Fibroblast of lung (primary cell): Measurements from ENCODE around the gene IARS2. TPM values are rescaled to one million over a fixed set of nuclear protein-coding genes. Genes with fewer than 3 reads are reported as not detected.
"Not testable (repeated sequence)": the region's sequence is repeated elsewhere in the genome, so short reads cannot be mapped to it uniquely, and the experiment has no call there.

ENCODE experiments used
- DNase-seq, 2 donors: peaks; one replicate each; pipeline versions ENCODE4 v3.0.0 to v3.0.0-alpha.2; 2010; ENCODE audit warnings: low read depth in 2 of 2
- H2AFZ ChIP-seq: 2 replicates; pipeline ENCODE4 v1.5.1; 2012; ENCODE audit warnings: low read length, control low read depth, inconsistent platforms
- H3K27ac ChIP-seq: 2 replicates; pipeline ENCODE4 v1.5.1; 2011; ENCODE audit warnings: low read length, control low read depth; ENCODE audit not compliant: insufficient read depth
- H3K27me3 ChIP-seq: 2 replicates; pipeline ENCODE4 v1.5.1; 2011; ENCODE audit warnings: mild to moderate bottlenecking, low read length; ENCODE audit not compliant: control insufficient read depth, insufficient read depth
- H3K36me3 ChIP-seq: 2 replicates; pipeline ENCODE4 v1.5.1; 2011; ENCODE audit warnings: low read length; ENCODE audit not compliant: control insufficient read depth, insufficient read depth
- H3K4me1 ChIP-seq: 2 replicates; pipeline ENCODE4 v1.5.1; 2011; ENCODE audit warnings: low read length; ENCODE audit not compliant: control insufficient read depth, insufficient read depth; ENCODE audit errors: extremely low read depth
- H3K4me2 ChIP-seq: 2 replicates; pipeline ENCODE4 v1.5.1; 2011; ENCODE audit warnings: low read length, control low read depth; ENCODE audit not compliant: insufficient read depth; ENCODE audit errors: extremely low read depth
- H3K4me3 ChIP-seq, 4 experiments: fragments of 200-600 bp in 1 of 4; sonication (generic) in 1 of 4; replicated peaks in 1 of 4; 2 replicates each; pipeline ENCODE4 v1.5.1; 2011 to 2016; ENCODE audit warnings: low read length in 4 of 4, low read depth in 3 of 4, mild to moderate bottlenecking in 3 of 4, control low read depth in 2 of 4, inconsistent platforms in 1 of 4, mixed read lengths in 1 of 4; ENCODE audit not compliant: insufficient read depth in 1 of 4; ENCODE audit errors: control extremely low read depth in 1 of 4
- H3K79me2 ChIP-seq: 2 replicates; pipeline ENCODE4 v1.5.1; 2012; ENCODE audit warnings: mild to moderate bottlenecking, low read length, inconsistent platforms; ENCODE audit not compliant: control insufficient read depth, insufficient read depth
- H3K9ac ChIP-seq: 2 replicates; pipeline ENCODE4 v1.5.1; 2011; ENCODE audit warnings: mild to moderate bottlenecking, low read length, control low read depth; ENCODE audit not compliant: insufficient read depth
- H3K9me3 ChIP-seq: 2 replicates; pipeline ENCODE4 v1.5.1; 2012; ENCODE audit warnings: low read depth, low read length; ENCODE audit not compliant: control insufficient read depth, insufficient read depth
- H4K20me1 ChIP-seq: 2 replicates; pipeline ENCODE4 v1.5.1; 2011; ENCODE audit warnings: low read length; ENCODE audit not compliant: control insufficient read depth, insufficient read depth; ENCODE audit errors: extremely low read depth
- CTCF ChIP-seq, 2 donors: IDR thresholded peaks in 1 of 2; conservative IDR thresholded peaks in 1 of 2; 1 replicate in 1 of 2; 2 replicates in 1 of 2; pipeline ENCODE4 v1.5.1; 2011 to 2012; ENCODE audit warnings: low read length in 2 of 2, control low read depth in 1 of 2, inconsistent platforms in 1 of 2, low read depth in 1 of 2, mild to moderate bottlenecking in 1 of 2
- EZH2 ChIP-seq: IDR thresholded peaks from 2 replicates; pipeline ENCODE4 v1.5.1; 2012; ENCODE audit warnings: low read length, control low read depth, mild to moderate bottlenecking; ENCODE audit errors: missing control alignments
- polyA plus RNA-seq, 2 donors: library from polyadenylated mRNA; depleted of rRNA in 1 of 2; stranded (reverse) in 1 of 2; unstranded in 1 of 2; fragments of >200 nt; gene quantifications; 2 replicates each; pipeline ENCODE4 v1.2.1, GENCODE V29; 2011 to 2012; ENCODE audit warnings: missing spikeins in 1 of 2
- total RNA-seq: library from RNA; depleted of rRNA; stranded (reverse); fragments of >200 nt; gene quantifications from 2 replicates; pipeline ENCODE4 v1.2.1, GENCODE V29; 2014

IARS2 gene
- total and polyA plus RNA-seq, 2 donors (not counting 1 experiment from before 2014, with no cell fraction given): 34.1 to 99.1 TPM

- no peaks in the 10 kb centered on the region for H3K27me3 ChIP-seq
- H3K27ac ChIP-seq: no peak overlapping the region
- no peaks in the 10 kb centered on the region for H3K9me3 ChIP-seq
- H3K36me3 ChIP-seq: no peaks in the 10 kb centered on the region
- H3K4me3 ChIP-seq: no peak overlapping the region
- DNase-seq: peak in 1 of 2 donors; percentile 13
- H3K9ac ChIP-seq: no peak overlapping the region
- no peaks in the 10 kb centered on the region for H3K79me2 ChIP-seq
- H3K4me1 ChIP-seq: no peaks in the 10 kb centered on the region
- no peaks in the 10 kb centered on the region for H4K20me1 ChIP-seq
- no peak for TF ChIP-seq CTCF (conservative IDR thresholded peaks at IDR 0.05 in 1 of 2, IDR thresholded peaks at IDR 0.05 in 1 of 2; ENCODE audit: low read depth in 1 of 2, low read length in 2 of 2)
- no peak for TF ChIP-seq EZH2
- no peak overlapping the region for H3K4me2 ChIP-seq
- H2AFZ ChIP-seq: no peak overlapping the region
Measured at GRCh38 chr1:220076861-220077762, 16.8 kb upstream of the IARS2 start.

- Histone ChIP-seq H2AFZ (no peak overlapping the region), H3K9me3 (no peaks in the 10 kb centered on the region), H3K4me3 (no peak overlapping the region), H3K27me3 (no peaks in the 10 kb centered on the region), H4K20me1 (no peaks in the 10 kb centered on the region), H3K4me2 (no peak overlapping the region), H3K79me2 (no peaks in the 10 kb centered on the region), H3K4me1 (no peaks in the 10 kb centered on the region), H3K9ac (no peak overlapping the region), H3K36me3 (no peaks in the 10 kb centered on the region), H3K27ac (no peak overlapping the region)
- no peak for DNase-seq
- TF ChIP-seq CTCF (conservative IDR thresholded peaks at IDR 0.05 in 1 of 2, IDR thresholded peaks at IDR 0.05 in 1 of 2; ENCODE audit: low read depth in 1 of 2, low read length in 2 of 2) (no peak), EZH2 (no peak)
Measured at GRCh38 chr1:220077887-220078286, 16.0 kb upstream of the IARS2 start.

GRCh38 chr1:220084460-220084859, 9.5 kb upstream of the IARS2 start:
- peak in 1 of 2 donors; percentile 9 for DNase-seq
- H3K9ac ChIP-seq: no peak overlapping the region
- H3K79me2 ChIP-seq: no peaks in the 10 kb centered on the region
- no peak overlapping the region for H3K4me3 ChIP-seq
- H3K27ac ChIP-seq: no peak overlapping the region
- TF ChIP-seq CTCF (conservative IDR thresholded peaks at IDR 0.05 in 1 of 2, IDR thresholded peaks at IDR 0.05 in 1 of 2; ENCODE audit: low read depth in 1 of 2, low read length in 2 of 2): no peak
- no peak overlapping the region for H3K4me2 ChIP-seq
- H3K36me3 ChIP-seq: no peaks in the 10 kb centered on the region
- H2AFZ ChIP-seq: no peak overlapping the region
- H4K20me1 ChIP-seq: no peaks in the 10 kb centered on the region
- H3K9me3 ChIP-seq: no peaks in the 10 kb centered on the region
- no peaks in the 10 kb centered on the region for H3K27me3 ChIP-seq
- H3K4me1 ChIP-seq: no peaks in the 10 kb centered on the region

GRCh38 chr1:220086261-220086686, 7.7 kb upstream of the IARS2 start:
- H2AFZ ChIP-seq, H3K4me2 ChIP-seq, H3K4me3 ChIP-seq, H3K9ac ChIP-seq, H3K27ac ChIP-seq, DNase-seq, H3K9me3 ChIP-seq, H3K4me1 ChIP-seq, H3K27me3 ChIP-seq, H3K79me2 ChIP-seq, H3K36me3 ChIP-seq, H4K20me1 ChIP-seq: not testable (repeated sequence)
